Liver (tissue), 9 donors: ENCODE measurements around the gene SPOCK2. TPM values are rescaled to one million over a fixed set of nuclear protein-coding genes. Genes with fewer than 3 reads are reported as not detected.

Experiments
- DNase-seq: peaks from one replicate; pipeline ENCODE4 v3.0.0-alpha.2; 2017; ENCODE audit warnings: low spot score
- H3K27ac ChIP-seq, 2 donors: one replicate each; pipeline ENCODE4 v1.7.0; 2013; ENCODE audit warnings: inconsistent platforms in 2 of 2, low read length in 2 of 2, control low read depth in 1 of 2, low read depth in 1 of 2, mild to moderate bottlenecking in 1 of 2
- H3K27me3 ChIP-seq, 4 donors: one replicate each; pipeline versions ENCODE4 v1.6.1 to v1.7.0; 2013; ENCODE audit warnings: low read length in 3 of 4, inconsistent platforms in 1 of 4, mild to moderate bottlenecking in 1 of 4, moderate library complexity in 1 of 4; ENCODE audit not compliant: control insufficient read depth in 4 of 4, insufficient read depth in 4 of 4
- H3K36me3 ChIP-seq, 4 donors: one replicate each; pipeline versions ENCODE4 v1.6.1 to v1.7.0; 2013; ENCODE audit warnings: low read length in 3 of 4, mild to moderate bottlenecking in 3 of 4, low read depth in 1 of 4, moderate library complexity in 1 of 4; ENCODE audit not compliant: control insufficient read depth in 4 of 4, insufficient read depth in 3 of 4
- H3K4me1 ChIP-seq, 4 donors: one replicate each; pipeline versions ENCODE4 v1.6.1 to v1.7.0; 2013; ENCODE audit warnings: low read length in 3 of 4, mild to moderate bottlenecking in 3 of 4, moderate library complexity in 1 of 4; ENCODE audit not compliant: control insufficient read depth in 4 of 4, insufficient read depth in 4 of 4
- H3K4me3 ChIP-seq, 3 donors: one replicate each; pipeline versions ENCODE4 v1.6.1 to v1.7.0; 2013; ENCODE audit warnings: low read length in 3 of 3, control low read depth in 1 of 3, low read depth in 1 of 3, mild to moderate bottlenecking in 1 of 3
- H3K9ac ChIP-seq, 2 donors: one replicate each; pipeline ENCODE4 v1.7.0; 2013; ENCODE audit warnings: low read length in 2 of 2, mild to moderate bottlenecking in 2 of 2, moderate library complexity in 2 of 2, control low read depth in 1 of 2, low read depth in 1 of 2
- H3K9me3 ChIP-seq, 4 donors: one replicate each; pipeline versions ENCODE4 v1.6.1 to v1.7.0; 2013; ENCODE audit warnings: low read length in 3 of 4; ENCODE audit not compliant: control insufficient read depth in 4 of 4
- ATF3 ChIP-seq: IDR thresholded peaks from 2 replicates; pipeline ENCODE4 v1.6.1; 2016; ENCODE audit warnings: antibody characterized with exemption
- CTCF ChIP-seq: fragments of 150-350 bp; IDR thresholded peaks from 2 replicates; pipeline ENCODE4 v1.5.1; 2017; ENCODE audit warnings: improper control_type of control experiment, low read depth, low read length; ENCODE audit not compliant: missing input control
- EGR1 ChIP-seq, 2 donors: IDR thresholded peaks; 2 replicates each; pipeline ENCODE4 v1.6.1; 2016 to 2018; ENCODE audit warnings: antibody characterized with exemption in 2 of 2, low read depth in 2 of 2
- FOXA1 ChIP-seq: IDR thresholded peaks from 2 replicates; pipeline ENCODE4 v1.6.1; 2016; ENCODE audit warnings: antibody characterized with exemption
- FOXA2 ChIP-seq: IDR thresholded peaks from 2 replicates; pipeline ENCODE4 v1.6.1; 2016; ENCODE audit warnings: antibody characterized with exemption
- GABPA ChIP-seq, 2 donors: IDR thresholded peaks in 1 of 2; conservative IDR thresholded peaks in 1 of 2; 2 replicates each; pipeline ENCODE4 v1.6.1; 2016; ENCODE audit warnings: antibody characterized with exemption in 2 of 2, mild to moderate bottlenecking in 1 of 2, moderate library complexity in 1 of 2
- HNF4A ChIP-seq, 2 donors: conservative IDR thresholded peaks; 2 replicates each; pipeline ENCODE4 v1.6.1; 2016; ENCODE audit warnings: antibody characterized with exemption in 2 of 2, mild to moderate bottlenecking in 2 of 2
- HNF4G ChIP-seq: IDR thresholded peaks from 2 replicates; pipeline ENCODE4 v1.6.1; 2016; ENCODE audit warnings: antibody characterized with exemption
- JUND ChIP-seq, 2 donors: IDR thresholded peaks; 2 replicates each; pipeline ENCODE4 v1.6.1; 2016; ENCODE audit warnings: antibody characterized with exemption in 2 of 2
- NR2F2 ChIP-seq: IDR thresholded peaks from 2 replicates; pipeline ENCODE4 v1.6.1; 2016; ENCODE audit warnings: antibody characterized with exemption
- RAD21 ChIP-seq, 2 donors: IDR thresholded peaks; 2 replicates each; pipeline ENCODE4 v1.6.1; 2016; ENCODE audit warnings: antibody characterized with exemption in 2 of 2, mild to moderate bottlenecking in 2 of 2
- REST ChIP-seq: IDR thresholded peaks from 2 replicates; pipeline ENCODE4 v1.6.1; 2016; ENCODE audit warnings: antibody characterized with exemption, mild to moderate bottlenecking
- RXRA ChIP-seq, 2 donors: IDR thresholded peaks; 2 replicates each; pipeline ENCODE4 v1.6.1; 2017 to 2018; ENCODE audit warnings: antibody characterized with exemption in 2 of 2, mild to moderate bottlenecking in 1 of 2
- SP1 ChIP-seq: IDR thresholded peaks from 2 replicates; pipeline ENCODE4 v1.6.1; 2018; ENCODE audit warnings: antibody characterized with exemption, mild to moderate bottlenecking
- TAF1 ChIP-seq: conservative IDR thresholded peaks from 2 replicates; pipeline ENCODE4 v1.6.1; 2016; ENCODE audit warnings: antibody characterized with exemption, mild to moderate bottlenecking
- YY1 ChIP-seq: IDR thresholded peaks from 2 replicates; pipeline ENCODE4 v1.6.1; 2016; ENCODE audit warnings: antibody characterized with exemption, mild to moderate bottlenecking
- WGBS: extraction: QIAGEN DNeasy Blood & Tissue Kit; methylation state at CpG from one replicate; pipeline ENCODE4 v1.1.7; 2013; 5-methylcytosine and 5-hydroxymethylcytosine counted together
- polyA plus RNA-seq, 2 donors: library from polyadenylated mRNA; stranded (reverse) in 1 of 2; unstranded in 1 of 2; fragments of 200-250 nt in 1 of 2; fragments of >200 nt in 1 of 2; fragmentation: Nextera tagmentation in 1 of 2; extraction: Ambion mirVana in 1 of 2; gene quantifications; one replicate each; pipeline versions ENCODE4 v1.2.1 to v1.2.3, GENCODE V29; 2013 to 2015
- total RNA-seq, 2 donors: library from RNA; depleted of rRNA; stranded (reverse); fragments of >200 nt; gene quantifications; one replicate each; pipeline ENCODE4 v1.2.3, GENCODE V29; 2014
- TF ChIP-seq, protein P1 (sequence below): IDR thresholded peaks from 2 replicates; pipeline ENCODE4 v1.6.1; 2016; ENCODE audit warnings: antibody characterized with exemption
- TF ChIP-seq, protein P2 (sequence below): IDR thresholded peaks from 2 replicates; pipeline ENCODE4 v1.6.1; 2016; ENCODE audit warnings: antibody characterized with exemption
- donor health status: healthy.
- donor health status: healthy.
- donor health status: healthy.
- donor health status: healthy.
- donor health status: healthy.

SPOCK2 gene
- total and polyA plus RNA-seq, 4 donors, result 0.36 to 1.7 (median 0.64) TPM

GRCh38 chr10:72085864-72086465, 2.4 kb downstream of the SPOCK2 start:
- WGBS, result 81% methylated on average over 1 of the region's 1 CpG
- H3K4me3 ChIP-seq, result no peak overlapping the region
- H3K9me3 ChIP-seq, result no peaks in the 10 kb centered on the region
- H3K27me3 ChIP-seq, result peaks cover 0 to 4% (median 1%) of the 10 kb centered on the region in 4 donors
- no peak for TF ChIP-seq EGR1 (IDR thresholded peaks at IDR 0.05; ENCODE audit: low read depth in 2 of 2)
- TF ChIP-seq GABPA (IDR thresholded peaks at IDR 0.05 in 1 of 2, conservative IDR thresholded peaks at IDR 0.05 in 1 of 2), result no peak
- no peak for TF ChIP-seq CTCF
- TF ChIP-seq SP1, result no peak
- no peak for TF ChIP-seq HNF4G
- TF ChIP-seq JUND (IDR thresholded peaks at IDR 0.05), result no peak
- no peak for TF ChIP-seq RXRA (IDR thresholded peaks at IDR 0.05)
- TF ChIP-seq, protein P1, sequence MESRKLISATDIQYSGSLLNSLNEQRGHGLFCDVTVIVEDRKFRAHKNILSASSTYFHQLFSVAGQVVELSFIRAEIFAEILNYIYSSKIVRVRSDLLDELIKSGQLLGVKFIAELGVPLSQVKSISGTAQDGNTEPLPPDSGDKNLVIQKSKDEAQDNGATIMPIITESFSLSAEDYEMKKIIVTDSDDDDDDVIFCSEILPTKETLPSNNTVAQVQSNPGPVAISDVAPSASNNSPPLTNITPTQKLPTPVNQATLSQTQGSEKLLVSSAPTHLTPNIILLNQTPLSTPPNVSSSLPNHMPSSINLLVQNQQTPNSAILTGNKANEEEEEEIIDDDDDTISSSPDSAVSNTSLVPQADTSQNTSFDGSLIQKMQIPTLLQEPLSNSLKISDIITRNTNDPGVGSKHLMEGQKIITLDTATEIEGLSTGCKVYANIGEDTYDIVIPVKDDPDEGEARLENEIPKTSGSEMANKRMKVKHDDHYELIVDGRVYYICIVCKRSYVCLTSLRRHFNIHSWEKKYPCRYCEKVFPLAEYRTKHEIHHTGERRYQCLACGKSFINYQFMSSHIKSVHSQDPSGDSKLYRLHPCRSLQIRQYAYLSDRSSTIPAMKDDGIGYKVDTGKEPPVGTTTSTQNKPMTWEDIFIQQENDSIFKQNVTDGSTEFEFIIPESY, result no peak
- TF ChIP-seq NR2F2, result no peak
- TF ChIP-seq, protein P2, sequence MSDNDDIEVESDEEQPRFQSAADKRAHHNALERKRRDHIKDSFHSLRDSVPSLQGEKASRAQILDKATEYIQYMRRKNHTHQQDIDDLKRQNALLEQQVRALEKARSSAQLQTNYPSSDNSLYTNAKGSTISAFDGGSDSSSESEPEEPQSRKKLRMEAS, result no peak
- TF ChIP-seq RAD21 (IDR thresholded peaks at IDR 0.05), result no peak
- TF ChIP-seq YY1, result no peak
- TF ChIP-seq FOXA1, result no peak
- no peak for TF ChIP-seq TAF1
- no peak overlapping the region for H3K9ac ChIP-seq
- DNase-seq, result no peak
- no peaks in the 10 kb centered on the region for H3K36me3 ChIP-seq
- no peak overlapping the region for H3K27ac ChIP-seq
- H3K4me1 ChIP-seq, result peaks cover 5 to 20% (median 10%) of the 10 kb centered on the region in 4 donors

DNA sequence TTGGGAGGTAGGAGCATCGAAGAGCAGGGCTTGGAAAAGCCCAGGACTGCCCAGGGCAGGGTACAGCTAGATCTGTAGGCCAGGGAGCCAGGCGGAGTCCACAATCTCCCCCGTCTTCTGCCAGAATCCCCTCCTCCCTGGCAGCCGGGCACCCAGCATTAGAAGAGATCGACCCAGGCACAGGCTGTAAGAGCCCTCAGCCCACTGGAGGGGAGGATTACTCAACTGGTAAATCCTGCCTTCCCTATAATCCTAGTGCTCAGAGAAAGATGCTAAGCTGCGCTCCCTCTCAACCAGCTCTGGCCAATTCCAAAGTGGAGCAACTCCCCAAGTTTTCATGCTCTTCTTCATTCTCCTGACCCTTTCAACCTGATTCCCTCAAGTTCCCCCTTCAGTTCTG, 3.2 kb downstream of the SPOCK2 start:
- no peak overlapping the region for H3K9ac ChIP-seq
- no peaks in the 10 kb centered on the region for H3K9me3 ChIP-seq
- H3K4me1 ChIP-seq, result peaks cover 5 to 20% (median 10%) of the 10 kb centered on the region in 4 donors
- WGBS, result 97% methylated on average over 6 of the region's 6 CpGs
- no peak overlapping the region for H3K27ac ChIP-seq
- TF ChIP-seq, protein P1, result no peak
- TF ChIP-seq REST (no peak), NR2F2 (no peak), FOXA1 (no peak), CTCF (no peak), HNF4G (no peak), SP1 (no peak), GABPA (IDR thresholded peaks at IDR 0.05 in 1 of 2, conservative IDR thresholded peaks at IDR 0.05 in 1 of 2) (no peak), TAF1 (no peak), FOXA2 (no peak), RXRA (IDR thresholded peaks at IDR 0.05) (no peak), HNF4A (conservative IDR thresholded peaks at IDR 0.05) (no peak), EGR1 (IDR thresholded peaks at IDR 0.05; ENCODE audit: low read depth in 2 of 2) (no peak), ATF3 (no peak)
- TF ChIP-seq, protein P2, result no peak
- H3K36me3 ChIP-seq, result no peaks in the 10 kb centered on the region
- no peak for DNase-seq
- H3K4me3 ChIP-seq, result no peak overlapping the region
- peaks cover 0 to 4% (median 1%) of the 10 kb centered on the region in 4 donors for H3K27me3 ChIP-seq
